Measurements from ENCODE around the gene CTIF. TPM values are rescaled to one million over a fixed set of nuclear protein-coding genes. Genes with fewer than 3 reads are reported as not detected.

Gene CTIF
- total RNA-seq, 1 donor from 2014 or later: 26.4 TPM

GRCh38 chr18:48751727-48752468, 213.1 kb downstream of the CTIF start:
- Mint-ChIP-seq H3K27ac (no peak overlapping the region), H3K4me1 (ENCODE audit: low read depth) (peaks cover under 1% of the 10 kb centered on the region), H3K36me3 (ENCODE audit: insufficient read depth) (peaks cover 1% of the 10 kb centered on the region), H3K9me3 (ENCODE audit: low read depth) (no peaks in the 10 kb centered on the region), H3K27me3 (no peaks in the 10 kb centered on the region), H3K4me3 (ENCODE audit: low read depth) (no peak overlapping the region)
- DNase-seq (ENCODE audit: low spot score, unreplicated experiment): no peak
- no peak for TF ChIP-seq CTCF (IDR thresholded peaks at IDR 0.05; ENCODE audit: unreplicated experiment)

GRCh38 chr18:48752478-48752877, 213.6 kb downstream of the CTIF start:
- DNase-seq (ENCODE audit: low spot score, unreplicated experiment): no peak
- Mint-ChIP-seq H3K4me3 (ENCODE audit: low read depth) (no peak overlapping the region), H3K27me3 (no peaks in the 10 kb centered on the region), H3K4me1 (ENCODE audit: low read depth) (peaks cover 1% of the 10 kb centered on the region), H3K9me3 (ENCODE audit: low read depth) (no peaks in the 10 kb centered on the region), H3K27ac (no peak overlapping the region), H3K36me3 (ENCODE audit: insufficient read depth) (peaks cover 1% of the 10 kb centered on the region)
- TF ChIP-seq CTCF (IDR thresholded peaks at IDR 0.05; ENCODE audit: unreplicated experiment): no peak

GRCh38 chr18:48752928-48753327, 214.1 kb downstream of the CTIF start:
- no peaks in the 10 kb centered on the region for H3K27me3 Mint-ChIP-seq
- H3K9me3 Mint-ChIP-seq (ENCODE audit: low read depth): no peaks in the 10 kb centered on the region
- peaks cover 1% of the 10 kb centered on the region for H3K36me3 Mint-ChIP-seq (ENCODE audit: insufficient read depth)
- H3K27ac Mint-ChIP-seq: no peak overlapping the region
- H3K4me1 Mint-ChIP-seq (ENCODE audit: low read depth): peaks cover 1% of the 10 kb centered on the region
- H3K4me3 Mint-ChIP-seq (ENCODE audit: low read depth): no peak overlapping the region
- no peak for DNase-seq (ENCODE audit: low spot score, unreplicated experiment)
- TF ChIP-seq CTCF (IDR thresholded peaks at IDR 0.05; ENCODE audit: unreplicated experiment): no peak

- peaks cover 3% of the 10 kb centered on the region for H3K36me3 Mint-ChIP-seq (ENCODE audit: insufficient read depth)
Observed at GRCh38 chr18:48753691-48754090, 214.9 kb downstream of the CTIF start.

GRCh38 chr18:48754559-48754958, 215.7 kb downstream of the CTIF start:
- no peak for DNase-seq (ENCODE audit: low spot score, unreplicated experiment)
- no peaks in the 10 kb centered on the region for H3K27me3 Mint-ChIP-seq
- peaks cover 1% of the 10 kb centered on the region for H3K4me1 Mint-ChIP-seq (ENCODE audit: low read depth)
- H3K4me3 Mint-ChIP-seq (ENCODE audit: low read depth): no peak overlapping the region
- no peak for TF ChIP-seq CTCF (IDR thresholded peaks at IDR 0.05; ENCODE audit: unreplicated experiment)
- no peaks in the 10 kb centered on the region for H3K9me3 Mint-ChIP-seq (ENCODE audit: low read depth)
- H3K36me3 Mint-ChIP-seq (ENCODE audit: insufficient read depth): peaks cover 5% of the 10 kb centered on the region
- H3K27ac Mint-ChIP-seq: no peak overlapping the region

More at GRCh38 chr18:48753691-48754090, 214.9 kb downstream of the CTIF start:
- H3K27ac Mint-ChIP-seq: no peak overlapping the region
- H3K4me3 Mint-ChIP-seq (ENCODE audit: low read depth): no peak overlapping the region
- H3K27me3 Mint-ChIP-seq: no peaks in the 10 kb centered on the region
- no peak for TF ChIP-seq CTCF (IDR thresholded peaks at IDR 0.05; ENCODE audit: unreplicated experiment)
- H3K9me3 Mint-ChIP-seq (ENCODE audit: low read depth): no peaks in the 10 kb centered on the region
- DNase-seq (ENCODE audit: low spot score, unreplicated experiment): no peak
- H3K4me1 Mint-ChIP-seq (ENCODE audit: low read depth): peaks cover 1% of the 10 kb centered on the region
